ELF-1 (cell line): ENCODE data around the gene GSPT2.
"Not testable (repeated sequence)": the region's sequence is repeated elsewhere in the genome, so short reads cannot be mapped to it uniquely, and the experiment has no call there.

Experiments
- DNase-seq: peaks from one replicate; pipeline ENCODE4 v3.0.0-alpha.2; 2016; ENCODE audit warnings: low read depth, low spot score

GSPT2 gene

DNA sequence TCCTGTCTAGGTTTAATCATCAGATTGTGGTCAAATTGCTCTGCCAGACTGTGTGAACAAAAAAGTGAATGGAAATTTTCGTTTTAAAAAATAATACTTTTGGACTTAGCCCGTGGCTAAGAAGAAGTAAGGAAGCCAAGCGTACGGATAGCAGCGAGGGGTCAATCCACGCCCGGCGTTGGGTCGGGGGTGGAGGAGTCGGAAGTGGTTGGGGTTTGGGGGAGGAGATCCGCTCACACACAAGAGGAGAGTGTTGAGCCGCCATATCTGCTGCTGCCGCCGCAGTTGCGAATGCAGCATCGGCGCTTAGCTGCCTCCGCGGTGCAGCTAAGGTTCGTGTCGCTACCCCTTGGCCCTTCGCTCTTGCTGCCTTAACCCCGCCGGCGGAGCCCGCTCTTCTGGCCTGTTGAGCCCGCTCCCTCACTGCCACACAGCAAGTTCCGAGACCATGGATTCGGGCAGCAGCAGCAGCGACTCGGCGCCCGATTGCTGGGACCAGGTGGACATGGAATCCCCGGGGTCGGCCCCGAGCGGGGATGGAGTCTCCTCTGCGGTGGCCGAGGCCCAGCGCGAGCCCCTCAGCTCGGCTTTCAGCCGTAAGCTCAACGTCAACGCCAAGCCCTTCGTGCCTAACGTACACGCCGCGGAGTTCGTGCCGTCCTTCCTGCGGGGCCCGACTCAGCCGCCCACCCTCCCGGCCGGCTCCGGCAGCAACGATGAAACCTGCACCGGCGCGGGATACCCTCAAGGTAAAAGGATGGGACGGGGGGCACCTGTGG, at the start of gene GSPT2:
Gene GSPT2, plus strand, starts transcription at position 264 of the 779 bp plus-strand sequence. Its CDS starts 185 bp downstream, at position 449.
- DNase-seq: peak; percentile 80

GRCh38 chrX:51694254-51694653, 49.0 kb upstream of the GSPT2 start:
- no peak for DNase-seq

DNA sequence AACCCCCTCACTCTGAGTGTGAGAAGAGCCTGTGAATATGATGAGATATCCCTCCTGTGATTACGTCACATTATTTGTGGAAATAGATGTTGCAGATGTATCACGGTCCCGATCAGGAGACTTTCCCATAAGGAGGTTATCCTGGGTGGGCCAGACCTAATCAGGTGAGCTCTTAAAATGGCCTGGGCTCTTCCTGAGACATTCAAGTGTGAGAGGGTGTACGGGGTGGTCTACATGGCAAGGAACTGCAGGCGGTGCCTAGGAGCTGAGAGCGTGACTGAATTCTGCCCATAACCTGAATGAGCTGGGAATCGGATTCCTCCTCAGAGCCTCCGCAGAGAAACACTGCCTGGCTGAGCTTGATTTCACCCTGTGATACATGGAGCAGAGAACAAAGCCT, 45.8 kb upstream of the GSPT2 start:
- no peak for DNase-seq

- not testable (repeated sequence) for DNase-seq
Observed at GRCh38 chrX:51710277-51711164, 32.7 kb upstream of the GSPT2 start, which contains the start of gene CENPVL1. TSS of gene CENPVL1 (plus strand) at chrX:51710512. CDS start at chrX:51710512, 0 bp downstream.

DNA sequence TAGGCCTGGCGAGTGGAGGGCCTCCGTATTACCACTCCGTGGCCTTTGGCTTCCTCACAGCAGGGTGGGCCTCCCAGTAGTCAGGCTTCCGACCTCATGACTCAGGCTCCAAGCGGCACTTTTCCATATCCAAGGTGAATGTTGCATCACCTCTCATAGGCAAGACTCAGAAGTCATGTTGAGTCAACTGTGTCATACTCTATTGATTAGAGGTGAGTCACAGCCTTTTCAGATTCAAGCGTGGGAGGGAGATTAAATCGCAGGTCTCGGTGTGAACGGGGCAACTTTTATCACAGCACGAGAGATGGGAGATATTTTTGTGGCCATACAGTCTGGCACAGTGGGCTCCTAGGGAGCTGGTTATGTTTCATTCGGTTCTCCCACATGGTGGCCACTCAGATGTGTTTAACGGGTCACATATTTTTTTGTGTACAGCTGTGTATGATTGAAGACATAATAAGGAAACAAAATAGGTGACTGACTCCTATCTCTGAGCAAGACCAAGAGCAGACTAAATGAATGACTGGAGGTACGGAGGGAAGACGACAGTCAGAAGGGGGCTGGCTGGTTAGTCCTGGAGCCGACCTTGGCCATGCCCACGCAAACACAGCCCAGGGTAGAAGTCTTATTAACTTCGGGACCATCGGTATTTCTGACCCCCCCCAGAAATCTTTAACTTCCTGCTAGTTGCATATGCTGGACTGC, 30.1 kb upstream of the GSPT2 start:
- not testable (repeated sequence) for DNase-seq

DNA sequence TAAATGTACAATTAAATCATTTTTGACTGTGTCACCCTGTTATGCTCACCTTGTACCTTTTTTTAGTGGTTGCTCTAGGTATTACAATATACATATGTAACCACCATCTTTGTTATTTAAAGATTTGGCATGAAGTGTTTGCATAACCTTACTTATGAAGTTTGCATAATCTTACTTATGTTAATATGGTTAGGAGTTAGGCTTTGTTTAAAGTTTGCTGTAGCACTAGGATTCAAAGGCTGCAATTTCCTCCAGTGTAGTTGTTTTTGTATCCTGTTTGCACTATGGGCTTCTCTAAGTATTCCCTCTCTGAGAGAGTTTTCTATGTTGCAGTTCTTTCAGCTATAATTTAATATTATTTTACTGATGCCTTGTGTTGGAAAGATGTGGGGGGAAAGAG, 15.0 kb upstream of the GSPT2 start:
- no peak for DNase-seq

DNA sequence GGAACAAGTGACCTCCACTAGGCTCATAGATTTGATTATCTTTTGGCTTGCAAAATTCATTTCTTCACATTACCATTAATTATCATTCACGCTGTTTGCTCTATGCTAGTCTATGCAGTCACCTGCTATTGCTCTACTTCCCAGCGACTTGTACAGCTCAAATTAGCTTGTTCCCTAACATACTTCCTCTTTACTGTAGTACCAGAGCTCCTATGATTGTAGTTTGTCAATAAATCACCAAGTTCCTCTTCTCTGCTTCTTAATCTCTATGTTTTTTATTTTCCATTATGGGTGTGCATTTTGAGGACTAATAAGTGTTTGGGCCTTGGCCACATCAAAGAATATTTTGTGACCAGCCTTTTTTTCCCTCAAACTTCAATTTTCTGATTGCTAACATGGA, 6.2 kb upstream of the GSPT2 start:
- no peak for DNase-seq

GRCh38 chrX:51742586-51742985, 656 bp upstream of the GSPT2 start:
- peak; percentile 50 for DNase-seq

- DNase-seq: no peak
Observed at GRCh38 chrX:51747671-51748070, 4.4 kb downstream of the GSPT2 start.

- no peak for DNase-seq
Observed at GRCh38 chrX:51759055-51759839, 16.0 kb downstream of the GSPT2 start.

- no peak for DNase-seq
Observed at GRCh38 chrX:51760657-51761056, 17.4 kb downstream of the GSPT2 start.

GRCh38 chrX:51766546-51766945, 23.3 kb downstream of the GSPT2 start:
- DNase-seq: no peak

- DNase-seq: peak; percentile 14
Observed at GRCh38 chrX:51776851-51777250, 33.6 kb downstream of the GSPT2 start.

DNA sequence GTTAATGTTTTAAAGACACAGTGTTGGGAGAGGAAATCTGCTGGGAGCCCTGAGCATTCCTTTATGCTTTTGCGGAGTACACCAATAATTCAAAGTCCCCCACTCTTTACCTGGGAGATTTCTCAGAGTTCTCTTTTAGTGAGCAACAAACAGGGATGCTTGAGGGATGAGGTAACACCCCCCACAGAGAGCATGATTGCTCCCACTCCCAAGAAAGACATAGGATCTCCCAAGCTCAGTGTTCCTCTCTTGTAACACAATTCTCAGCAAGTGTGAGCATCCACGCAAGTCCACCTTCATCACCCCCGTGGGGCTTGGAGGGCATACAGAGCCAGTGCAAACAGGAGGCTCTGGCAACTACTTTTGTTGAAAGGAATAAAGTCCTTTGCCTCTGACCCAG, 36.1 kb downstream of the GSPT2 start:
- peak; percentile 43 for DNase-seq

DNA sequence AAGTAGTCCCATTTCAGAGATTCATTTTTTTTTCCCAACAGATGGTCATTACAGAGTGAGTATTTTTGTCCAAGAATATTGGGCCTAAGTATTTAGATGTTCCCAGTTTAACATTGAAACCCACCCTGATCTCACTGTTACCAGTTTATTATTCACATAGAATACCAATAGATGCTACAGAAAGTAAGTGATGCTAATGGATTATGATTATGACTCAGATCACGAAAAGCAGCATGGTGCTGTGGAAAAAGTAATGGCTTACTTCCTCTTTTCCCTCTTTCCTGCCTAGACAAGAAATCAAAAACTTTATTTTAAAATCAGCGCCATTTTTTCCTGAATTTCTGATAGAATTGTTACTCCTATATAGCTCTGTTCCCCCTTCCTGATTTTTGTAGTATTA, 51.9 kb downstream of the GSPT2 start:
- DNase-seq: no peak
